Fibroblast of gingiva (primary cell): ENCODE data around the gene MSH3.
A peak's percentile ranks its signal among the peaks of the same experiment; 100 is the strongest.
"Not testable (repeated sequence)": the region's sequence is repeated elsewhere in the genome, so short reads cannot be mapped to it uniquely, and the experiment has no call there.

Experiments
- DNase-seq: peaks from one replicate; pipeline ENCODE4 v3.0.0-alpha.2; 2011; ENCODE audit warnings: low read depth

Gene MSH3

GRCh38 chr5:80853413-80853812 is 199.0 kb downstream of the MSH3 start:
- no peak for DNase-seq

GRCh38 chr5:80854583-80854982 is 200.1 kb downstream of the MSH3 start:
- no peak for DNase-seq

GRCh38 chr5:80860924-80861613 is 206.6 kb downstream of the MSH3 start:
- peak; percentile 49 for DNase-seq

GRCh38 chr5:80863708-80864107 is 209.3 kb downstream of the MSH3 start:
- DNase-seq, result no peak

GRCh38 chr5:80864109-80864508 is 209.7 kb downstream of the MSH3 start:
- no peak for DNase-seq

GRCh38 chr5:80864706-80865435 is 210.4 kb downstream of the MSH3 start:
- DNase-seq, result no peak

GRCh38 chr5:80865551-80865950 is 211.1 kb downstream of the MSH3 start:
- DNase-seq, result peak; percentile 76

GRCh38 chr5:80866371-80866770 is 211.9 kb downstream of the MSH3 start:
- no peak for DNase-seq

GRCh38 chr5:80867233-80867632 is 212.8 kb downstream of the MSH3 start:
- DNase-seq, result peak; percentile 48

- no peak for DNase-seq
Observed at GRCh38 chr5:80870442-80870841, 216.0 kb downstream of the MSH3 start.

GRCh38 chr5:80871541-80871961 is 217.1 kb downstream of the MSH3 start:
- DNase-seq, result peak; percentile 28

- no peak for DNase-seq
Observed at GRCh38 chr5:80874162-80874561, 219.7 kb downstream of the MSH3 start.

GRCh38 chr5:80877592-80877991 is 223.1 kb downstream of the MSH3 start:
- no peak for DNase-seq

- no peak for DNase-seq
Observed at GRCh38 chr5:80881726-80882125, 227.3 kb downstream of the MSH3 start.

GRCh38 chr5:80883390-80883789 is 228.9 kb downstream of the MSH3 start:
- DNase-seq, result not testable (repeated sequence)

- DNase-seq, result no peak
Observed at GRCh38 chr5:80884086-80884813, 229.8 kb downstream of the MSH3 start.

- no peak for DNase-seq
Observed at GRCh38 chr5:80884929-80885328, 230.5 kb downstream of the MSH3 start.

GRCh38 chr5:80885396-80886000 is 231.0 kb downstream of the MSH3 start:
- DNase-seq, result peak; percentile 2

GRCh38 chr5:80894083-80894482 is 239.6 kb downstream of the MSH3 start:
- no peak for DNase-seq

GRCh38 chr5:80895523-80895922 is 241.1 kb downstream of the MSH3 start:
- DNase-seq, result no peak

- not testable (repeated sequence) for DNase-seq
Observed at GRCh38 chr5:80902624-80903023, 248.2 kb downstream of the MSH3 start.

- DNase-seq, result no peak
Observed at GRCh38 chr5:80904533-80905187, 250.2 kb downstream of the MSH3 start.
